ENCODE measurements around the gene TUBB4A. TPM values are rescaled to one million over a fixed set of nuclear protein-coding genes. Genes with fewer than 3 reads are reported as not detected.

Gene TUBB4A
- total RNA-seq, 1 experiment from 2014 or later, result 18.5 TPM

GRCh38 chr19:6464070-6464873 lies 37.8 kb downstream of the TUBB4A start, which contains the start of gene CRB3 (continued):
- TF ChIP-seq CBFB (CRISPR knock-in tag; IDR thresholded peaks at IDR 0.05; ENCODE audit: low read depth) (no peak), ZNF671 (CRISPR knock-in tag; IDR thresholded peaks at IDR 0.05) (no peak), ZNF425 (CRISPR knock-in tag; conservative IDR thresholded peaks at IDR 0.05) (no peak), ZNF423 (CRISPR knock-in tag; IDR thresholded peaks at IDR 0.05) (no peak), ATF2 (CRISPR knock-in tag; IDR thresholded peaks at IDR 0.05; ENCODE audit: borderline replicate concordance, low read depth) (no peak), HMGXB4 (CRISPR knock-in tag; IDR thresholded peaks at IDR 0.05) (no peak), ZNF121 (CRISPR knock-in tag; IDR thresholded peaks at IDR 0.05) (no peak), STAT6 (CRISPR knock-in tag; conservative IDR thresholded peaks at IDR 0.05; ENCODE audit: low read depth) (no peak), GABPB1 (CRISPR knock-in tag; IDR thresholded peaks at IDR 0.05) (peak; percentile 27; the same call in 1 of the 2 replicates), ETV6 (CRISPR knock-in tag; IDR thresholded peaks at IDR 0.05) (peak; percentile 87), USF1 (CRISPR knock-in tag; IDR thresholded peaks at IDR 0.05) (peak; percentile 97), SP1 (CRISPR knock-in tag; conservative IDR thresholded peaks at IDR 0.05) (peak; percentile 97), ZMAT4 (CRISPR knock-in tag; IDR thresholded peaks at IDR 0.05) (no peak)

GRCh38 chr19:6460099-6460884 lies 41.8 kb downstream of the TUBB4A start:
- peak; percentile 97 for DNase-seq (ENCODE audit: low spot score)
- ChIA-PET POLR2A (interaction anchor here (0.6 to 1.6 kb wide), 3 partner anchors 16 to 441 kb away, joined by 7 to 13 read pairs (median 7); no protein-coding TSS in a partner anchor), CTCF (interaction anchor here (0.6 to 1.3 kb wide), 7 partner anchors 14 to 254 kb away, joined by 3 to 10 read pairs (median 3); no protein-coding TSS in a partner anchor)
- Mint-ChIP-seq H3K4me1 (peaks cover 19% of the 10 kb centered on the region), H3K4me3 (peak overlapping the region; percentile 98), H3K27me3 (ENCODE audit: low read depth) (peaks cover 13% of the 10 kb centered on the region), H3K9me3 (no peaks in the 10 kb centered on the region), H3K27ac (peak overlapping the region; percentile 99), H3K36me3 (peaks cover 9% of the 10 kb centered on the region)
- peak; percentile 71 for ATAC-seq
- TF ChIP-seq USF1 (CRISPR knock-in tag; IDR thresholded peaks at IDR 0.05) (0 out of 2 replicates have a peak, but pooled peaks have one; percentile 25), TEAD1 (CRISPR knock-in tag; IDR thresholded peaks at IDR 0.05) (peak; percentile 64; the same call in 1 of the 2 replicates), NFYB (CRISPR knock-in tag; conservative IDR thresholded peaks at IDR 0.05; ENCODE audit: low read depth) (peak; percentile 55; the same call in 1 of the 2 replicates), MYBL2 (CRISPR knock-in tag; IDR thresholded peaks at IDR 0.05) (0 out of 2 replicates have a peak, but pooled peaks have one; percentile 38), NFE2L1 (CRISPR knock-in tag; IDR thresholded peaks at IDR 0.05) (0 out of 2 replicates have a peak, but pooled peaks have one; percentile 49), PRDM15 (CRISPR knock-in tag; IDR thresholded peaks at IDR 0.05) (no peak)
